Testis (tissue), 2 donors: ENCODE measurements around the gene KIF7.

Source experiments
- POLR2A ChIP-seq: fragments of 450-650 bp; IDR thresholded peaks from one replicate; pipeline ENCODE4 v1.6.1; 2017; ENCODE audit warnings: antibody characterized with exemption, mild to moderate bottlenecking, moderate library complexity
- TF ChIP-seq, protein P1 (sequence below), 3 experiments: fragments of 450-650 bp in 2 of 3; fragments of 200-600 bp in 1 of 3; sonication (generic) in 1 of 3; IDR thresholded peaks; one replicate each; pipeline ENCODE4 v1.5.1; 2016 to 2019; ENCODE audit warnings: antibody characterized with exemption in 3 of 3, mild to moderate bottlenecking in 2 of 3, moderate library complexity in 1 of 3

DNA sequence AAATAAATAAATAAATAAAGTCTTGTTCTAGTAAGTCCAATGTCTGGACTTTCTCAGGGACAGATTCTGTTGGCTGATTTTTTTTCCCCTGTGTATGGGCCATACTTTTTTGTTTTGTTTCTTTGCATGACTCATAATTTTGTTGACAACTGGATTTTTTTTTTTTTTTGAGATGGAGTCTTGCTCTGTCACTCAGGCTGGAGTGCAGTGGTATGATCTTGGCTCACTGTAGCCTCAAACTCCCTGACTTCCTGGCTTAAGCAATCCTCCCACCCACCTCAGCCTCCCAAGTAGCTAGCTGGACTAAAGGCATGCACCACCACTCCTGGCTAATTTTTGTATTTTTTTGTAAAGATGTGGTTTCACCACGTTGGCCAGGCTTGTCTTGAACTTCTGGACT, 41.1 kb downstream of the KIF7 start:
- TF ChIP-seq, protein P1, sequence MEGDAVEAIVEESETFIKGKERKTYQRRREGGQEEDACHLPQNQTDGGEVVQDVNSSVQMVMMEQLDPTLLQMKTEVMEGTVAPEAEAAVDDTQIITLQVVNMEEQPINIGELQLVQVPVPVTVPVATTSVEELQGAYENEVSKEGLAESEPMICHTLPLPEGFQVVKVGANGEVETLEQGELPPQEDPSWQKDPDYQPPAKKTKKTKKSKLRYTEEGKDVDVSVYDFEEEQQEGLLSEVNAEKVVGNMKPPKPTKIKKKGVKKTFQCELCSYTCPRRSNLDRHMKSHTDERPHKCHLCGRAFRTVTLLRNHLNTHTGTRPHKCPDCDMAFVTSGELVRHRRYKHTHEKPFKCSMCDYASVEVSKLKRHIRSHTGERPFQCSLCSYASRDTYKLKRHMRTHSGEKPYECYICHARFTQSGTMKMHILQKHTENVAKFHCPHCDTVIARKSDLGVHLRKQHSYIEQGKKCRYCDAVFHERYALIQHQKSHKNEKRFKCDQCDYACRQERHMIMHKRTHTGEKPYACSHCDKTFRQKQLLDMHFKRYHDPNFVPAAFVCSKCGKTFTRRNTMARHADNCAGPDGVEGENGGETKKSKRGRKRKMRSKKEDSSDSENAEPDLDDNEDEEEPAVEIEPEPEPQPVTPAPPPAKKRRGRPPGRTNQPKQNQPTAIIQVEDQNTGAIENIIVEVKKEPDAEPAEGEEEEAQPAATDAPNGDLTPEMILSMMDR (IDR thresholded peaks at IDR 0.05): no peak
- TF ChIP-seq POLR2A: no peak
